OCI-LY1 (cell line): Measurements from ENCODE around the gene AKR1C3.

Source experiments
- CTCF ChIP-seq: fragments of 200-600 bp; sonication (generic), shearing (Covaris generic); IDR thresholded peaks from 2 replicates; pipeline ENCODE4 v1.5.1; 2017; ENCODE audit warnings: mild to moderate bottlenecking, antibody characterized with exemption, low read length, moderate library complexity, mixed read lengths
- EZH2 ChIP-seq: fragments of 200-600 bp; sonication (generic), shearing (Covaris generic); IDR thresholded peaks from 2 replicates; pipeline ENCODE4 v1.8.0; 2017; ENCODE audit warnings: borderline replicate concordance, mixed run types, mild to moderate bottlenecking, antibody characterized with exemption, low read length, moderate library complexity, mixed read lengths

GRCh38 chr10:5105626-5106025, 11.4 kb downstream of the AKR1C3 start:
- TF ChIP-seq CTCF (no peak), EZH2 (no peak)
